Fibroblast of skin of abdomen (primary cell): ENCODE results near the gene LRRC27.

Source experiments
- DNase-seq: peaks from one replicate; pipeline ENCODE4 v3.0.0-alpha.2; 2013

The LRRC27 gene

DNA sequence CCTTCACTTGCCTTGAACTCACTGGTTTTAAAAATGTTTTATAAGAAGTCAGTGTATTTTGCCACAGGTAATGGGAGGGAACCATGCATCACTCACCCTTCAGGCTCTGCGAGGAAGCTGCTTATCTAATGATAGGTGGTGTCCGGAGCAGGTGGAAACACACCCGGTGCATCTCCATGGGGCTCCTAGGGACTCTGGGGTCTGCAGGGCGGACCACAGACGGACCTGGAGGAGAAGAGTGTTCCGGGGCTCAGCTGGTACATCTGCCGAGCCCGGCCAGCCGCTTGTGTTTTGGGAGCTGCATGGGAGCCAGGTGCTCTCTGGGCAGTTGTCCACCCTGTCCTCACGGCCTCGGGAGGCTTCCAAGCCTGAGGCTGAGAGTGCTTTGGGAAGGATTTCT is 7.3 kb downstream of the LRRC27 start:
- no peak for DNase-seq

DNA sequence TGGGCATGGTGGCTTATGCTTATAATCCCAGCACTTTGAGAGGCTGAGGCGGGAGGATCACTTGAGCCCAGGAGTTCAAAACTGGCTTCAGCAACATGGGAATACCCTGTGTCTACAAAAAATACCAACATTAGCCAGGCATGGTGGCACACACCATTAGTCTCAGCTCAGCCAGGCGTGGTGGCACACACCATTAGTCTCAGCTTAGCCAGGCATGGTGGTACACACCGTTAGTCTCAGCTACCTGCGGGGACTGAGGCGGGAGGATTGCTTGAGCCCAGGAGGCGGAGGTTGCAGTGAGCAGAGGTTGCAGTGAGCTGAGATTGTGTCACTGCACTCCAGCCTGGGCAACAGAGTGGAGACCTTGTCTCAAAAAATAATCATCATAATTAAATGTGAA is 9.0 kb downstream of the LRRC27 start:
- DNase-seq = no peak

DNA sequence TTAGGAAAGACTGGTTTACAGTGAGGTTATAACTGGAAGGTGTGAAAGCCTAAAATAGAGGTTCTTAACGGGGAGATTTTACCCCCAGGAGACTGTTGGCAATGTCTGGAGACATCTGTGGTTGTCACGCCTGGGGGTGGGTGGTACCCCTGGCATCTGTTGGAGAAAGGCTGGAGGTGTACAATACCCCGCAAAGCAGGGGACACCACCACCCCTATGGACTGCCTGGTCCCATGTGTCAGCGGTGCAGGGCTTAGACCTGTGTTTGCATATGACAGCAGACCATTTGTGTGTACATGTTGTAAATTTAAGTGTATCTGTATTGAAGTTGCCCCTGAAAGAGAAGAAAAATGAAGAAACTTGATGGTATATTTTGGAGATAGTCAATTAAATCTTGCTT is 9.8 kb downstream of the LRRC27 start:
- no peak for DNase-seq

DNA sequence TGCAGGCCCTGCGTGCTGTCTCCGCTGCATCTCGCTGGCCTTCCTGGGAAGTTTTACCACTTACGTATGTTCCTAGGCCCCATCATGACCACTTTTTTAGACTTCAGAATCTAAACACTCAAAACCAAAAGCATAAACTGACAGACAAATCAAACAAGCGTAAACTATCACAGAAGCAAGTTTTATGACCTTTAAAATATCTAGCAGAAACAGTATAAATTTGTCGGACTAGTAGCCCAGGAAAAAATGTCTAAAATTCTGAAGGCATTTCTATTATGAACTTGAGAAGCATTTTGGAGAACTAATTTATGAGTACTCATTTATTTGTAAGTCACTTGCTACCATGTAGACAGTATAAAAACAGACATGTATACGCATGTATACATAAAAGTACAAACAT is 10.6 kb downstream of the LRRC27 start:
- no peak for DNase-seq

DNA sequence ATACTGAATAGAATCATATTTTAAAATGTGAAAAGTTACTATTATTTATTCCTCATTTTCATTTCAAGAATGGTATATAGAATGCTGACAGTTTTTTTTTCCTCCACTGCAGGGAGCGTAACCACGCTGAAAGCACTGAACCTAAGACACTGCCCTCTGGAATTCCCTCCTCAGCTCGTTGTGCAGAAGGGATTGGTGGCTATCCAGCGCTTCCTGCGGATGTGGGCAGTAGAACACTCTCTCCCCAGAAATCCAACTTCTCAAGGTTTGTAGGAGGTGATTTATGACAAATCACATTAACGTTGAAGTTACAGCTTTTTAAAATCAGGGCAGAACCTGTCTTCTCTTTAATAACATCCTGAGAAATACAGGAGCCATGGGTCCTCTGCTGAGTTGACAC is 12.4 kb downstream of the LRRC27 start:
- DNase-seq = no peak

DNA sequence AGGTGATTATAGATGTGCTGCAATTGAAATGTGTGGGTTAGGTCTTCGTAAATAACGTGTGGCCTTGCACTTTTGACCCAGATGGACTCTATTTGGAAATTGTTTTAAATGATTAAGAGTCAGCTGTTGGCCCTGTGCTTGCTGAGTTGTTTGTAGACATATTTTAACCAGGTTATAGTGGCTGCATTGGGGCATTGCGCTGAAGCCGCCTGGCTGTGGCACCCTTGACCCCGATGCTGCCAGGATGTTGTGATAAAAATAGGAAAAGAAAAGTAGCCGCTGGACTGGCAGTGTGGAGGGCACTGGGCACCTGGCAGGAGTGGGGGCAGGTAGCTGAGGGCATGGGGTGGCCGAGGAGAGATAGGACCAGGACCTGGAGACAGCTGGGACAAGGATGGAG is 13.4 kb downstream of the LRRC27 start:
- DNase-seq = no peak

DNA sequence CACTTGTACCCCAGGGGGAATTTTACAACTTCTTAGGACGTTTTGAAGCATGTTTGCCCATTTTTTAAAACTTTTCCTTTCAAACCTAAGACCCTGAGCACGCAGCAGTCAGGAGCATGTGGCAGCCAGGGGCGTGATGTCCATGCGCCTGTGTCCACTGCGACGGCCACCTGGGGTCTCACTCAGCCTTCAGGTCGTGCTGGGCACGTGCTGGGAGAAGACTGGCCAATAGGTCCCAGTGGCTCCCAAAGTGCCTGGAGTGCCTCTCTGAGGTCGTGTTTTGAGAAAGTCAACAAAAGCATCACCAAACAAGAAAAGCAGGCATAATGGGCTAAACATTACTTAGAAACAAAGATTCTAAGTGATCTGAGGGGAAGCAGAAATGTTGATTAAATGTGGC is 14.8 kb downstream of the LRRC27 start:
- no peak for DNase-seq

DNA sequence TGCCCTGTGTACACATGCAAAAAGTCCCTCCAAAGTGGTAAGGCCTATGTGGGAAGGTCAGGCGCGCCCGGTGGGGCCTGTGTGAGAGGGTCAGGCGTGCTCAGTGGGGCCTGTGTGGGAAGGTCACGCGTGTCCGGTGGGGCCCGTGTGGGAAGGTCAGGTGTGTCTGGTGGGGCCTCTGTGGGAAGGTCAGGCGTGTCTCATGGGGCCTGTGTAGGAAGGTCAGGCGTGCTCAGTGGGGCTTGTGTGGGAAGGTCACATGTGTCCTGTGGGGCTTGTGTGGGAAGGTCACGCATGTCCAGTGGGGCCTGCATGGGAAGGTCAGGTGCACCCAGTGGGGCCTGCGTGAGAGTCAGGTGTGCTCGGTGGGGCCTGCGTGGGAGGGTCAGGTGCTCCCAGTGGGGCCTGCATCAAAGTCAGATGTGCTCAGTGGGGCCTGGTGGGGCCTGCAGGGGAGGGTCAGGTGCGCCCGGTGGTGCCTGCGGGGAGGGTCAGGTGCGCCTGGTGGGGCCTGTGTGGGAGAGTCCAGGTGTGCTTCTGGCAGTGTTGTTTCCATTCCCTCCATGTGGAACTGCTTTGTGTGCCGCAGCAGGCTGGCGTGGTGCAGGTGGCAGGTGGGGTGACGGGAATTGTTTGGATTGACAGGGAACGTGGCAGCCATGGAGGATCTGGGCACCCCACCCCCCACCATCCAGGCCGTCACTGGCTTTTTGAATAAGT is 15.4 kb downstream of the LRRC27 start:
- DNase-seq = no peak

DNA sequence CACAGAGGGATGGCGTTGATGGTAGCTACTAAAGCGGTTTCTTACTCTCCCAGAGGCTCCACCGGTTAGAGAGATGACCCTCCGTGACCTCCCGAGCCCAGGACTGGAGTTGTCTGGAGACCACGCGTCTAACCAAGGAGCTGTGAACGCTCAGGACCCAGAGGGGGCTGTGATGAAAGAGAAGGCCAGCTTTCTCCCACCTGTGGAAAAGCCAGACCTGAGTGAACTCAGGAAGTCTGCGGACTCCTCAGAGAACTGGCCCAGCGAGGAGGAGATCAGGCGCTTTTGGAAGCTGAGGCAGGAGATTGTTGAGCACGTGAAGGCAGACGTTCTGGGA is 15.9 kb downstream of the LRRC27 start:
- no peak for DNase-seq

DNA sequence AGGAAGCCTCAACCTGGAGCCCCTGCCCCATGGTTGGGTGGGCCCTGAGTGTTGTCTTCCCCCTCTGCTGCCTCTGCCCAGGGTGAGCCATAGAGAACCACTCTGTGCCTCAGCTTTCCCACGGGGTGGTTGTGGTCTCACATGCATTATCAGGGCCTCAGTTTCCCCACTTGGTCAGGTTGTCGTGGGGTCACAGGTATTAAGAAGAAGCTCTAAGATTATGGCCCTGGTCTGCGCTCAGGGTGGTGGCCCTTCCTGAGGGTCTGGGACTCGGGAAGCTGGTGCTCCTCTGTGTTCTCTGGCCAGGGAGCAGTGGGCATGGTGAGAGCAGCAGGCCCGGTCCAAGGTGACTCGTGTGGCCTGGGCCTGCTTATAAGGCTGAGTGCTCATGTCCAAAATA is 17.8 kb downstream of the LRRC27 start:
- DNase-seq = no peak

DNA sequence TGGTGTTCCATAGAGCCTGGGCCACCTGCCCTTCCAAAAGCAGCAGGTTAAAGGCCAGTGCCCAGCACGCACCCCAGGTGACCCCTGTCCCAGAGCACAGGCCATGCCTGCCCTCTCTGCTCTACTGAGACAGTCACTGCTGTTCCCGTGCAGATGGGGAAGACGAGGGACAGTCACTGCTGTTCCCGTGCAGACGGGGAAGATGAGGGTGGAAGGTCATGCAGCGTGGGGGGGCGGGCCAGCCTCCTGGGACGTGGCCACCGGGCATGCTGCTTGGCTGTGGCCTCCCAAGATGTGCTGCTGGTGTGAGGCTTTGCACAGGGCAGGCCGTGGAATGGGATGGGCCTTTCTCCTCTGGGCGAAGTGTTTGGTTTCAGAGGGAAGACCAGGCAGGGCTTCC is 18.4 kb downstream of the LRRC27 start:
- no peak for DNase-seq

DNA sequence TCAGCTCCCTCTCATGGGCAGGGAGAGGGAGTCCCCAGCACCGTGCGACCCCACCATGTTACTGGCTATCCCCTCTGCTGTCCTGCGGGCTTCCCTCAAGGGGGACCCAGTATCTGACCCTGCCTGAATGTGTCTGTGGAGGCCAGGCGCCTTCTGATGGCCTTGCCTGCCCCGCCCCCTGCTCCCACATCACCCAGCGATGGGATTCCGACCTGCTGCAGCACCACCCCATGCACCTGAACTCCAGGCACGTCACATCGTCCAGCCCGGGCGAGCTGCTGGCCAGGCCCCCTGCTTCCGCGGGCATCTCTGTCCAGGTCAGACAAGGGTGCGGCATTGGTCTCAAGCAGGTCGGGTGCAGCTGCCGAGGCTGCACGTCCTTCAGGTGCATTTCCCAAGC is 19.0 kb downstream of the LRRC27 start:
- DNase-seq = no peak

DNA sequence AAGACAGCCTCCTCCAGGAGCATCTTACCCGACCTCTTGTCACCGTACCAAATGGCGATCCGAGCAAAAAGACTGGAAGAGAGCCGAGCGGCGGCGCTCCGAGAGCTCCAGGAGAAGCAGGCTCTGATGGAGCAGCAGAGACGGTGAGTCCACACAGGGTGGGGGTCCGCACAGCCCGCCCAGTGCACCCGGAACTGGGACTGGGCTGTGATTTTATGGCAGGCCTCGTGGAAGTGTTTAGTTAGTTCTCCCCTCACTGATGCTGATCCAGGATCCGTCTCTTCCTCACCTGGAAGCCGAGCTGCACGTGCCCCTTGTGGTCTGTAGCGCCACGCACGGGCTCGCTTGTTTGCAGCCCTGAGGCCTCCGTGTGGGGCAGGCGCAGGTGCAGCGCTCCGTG is 19.6 kb downstream of the LRRC27 start:
- no peak for DNase-seq

DNA sequence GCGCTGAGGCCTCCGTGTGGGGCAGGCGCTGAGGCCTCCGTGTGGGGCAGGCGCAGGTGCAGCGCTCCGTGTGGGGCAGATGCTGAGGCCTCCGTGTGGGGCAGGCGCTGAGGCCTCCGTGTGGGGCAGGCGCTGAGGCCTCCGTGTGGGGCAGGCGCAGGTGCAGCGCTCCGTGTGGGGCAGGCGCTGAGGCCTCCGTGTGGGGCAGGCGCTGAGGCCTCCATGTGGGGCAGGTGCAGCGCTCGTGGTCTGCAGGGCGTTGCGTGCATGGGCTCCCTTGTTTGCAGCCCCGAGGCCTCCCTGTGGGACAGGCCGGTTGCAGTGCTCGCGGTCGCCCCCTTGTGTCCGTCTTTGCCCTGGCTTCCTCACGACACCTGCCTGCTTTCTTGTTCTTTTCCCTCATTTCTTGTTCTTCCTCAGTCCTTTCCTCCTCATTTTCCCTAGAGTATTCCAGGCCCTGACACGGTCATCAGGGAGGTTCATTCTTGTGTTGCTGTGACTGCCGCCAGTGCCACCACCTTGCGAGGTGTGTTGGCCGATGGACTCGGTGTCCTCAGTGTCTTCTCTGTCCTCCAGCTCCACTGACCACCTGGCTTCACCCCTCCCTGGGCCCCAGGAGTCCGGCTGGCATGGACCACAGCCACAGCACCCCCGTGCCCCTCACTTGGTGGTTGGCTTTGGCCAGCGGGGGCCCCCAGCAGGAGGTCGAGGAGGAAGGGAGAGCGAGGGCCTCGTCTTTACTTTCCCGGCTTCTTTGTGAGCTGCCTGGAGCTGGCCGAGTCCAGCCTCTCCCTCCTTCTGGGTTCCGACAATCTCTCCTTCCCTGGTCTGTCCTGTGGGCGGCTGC is 20.7 kb downstream of the LRRC27 start:
- DNase-seq = peak; percentile 29

DNA sequence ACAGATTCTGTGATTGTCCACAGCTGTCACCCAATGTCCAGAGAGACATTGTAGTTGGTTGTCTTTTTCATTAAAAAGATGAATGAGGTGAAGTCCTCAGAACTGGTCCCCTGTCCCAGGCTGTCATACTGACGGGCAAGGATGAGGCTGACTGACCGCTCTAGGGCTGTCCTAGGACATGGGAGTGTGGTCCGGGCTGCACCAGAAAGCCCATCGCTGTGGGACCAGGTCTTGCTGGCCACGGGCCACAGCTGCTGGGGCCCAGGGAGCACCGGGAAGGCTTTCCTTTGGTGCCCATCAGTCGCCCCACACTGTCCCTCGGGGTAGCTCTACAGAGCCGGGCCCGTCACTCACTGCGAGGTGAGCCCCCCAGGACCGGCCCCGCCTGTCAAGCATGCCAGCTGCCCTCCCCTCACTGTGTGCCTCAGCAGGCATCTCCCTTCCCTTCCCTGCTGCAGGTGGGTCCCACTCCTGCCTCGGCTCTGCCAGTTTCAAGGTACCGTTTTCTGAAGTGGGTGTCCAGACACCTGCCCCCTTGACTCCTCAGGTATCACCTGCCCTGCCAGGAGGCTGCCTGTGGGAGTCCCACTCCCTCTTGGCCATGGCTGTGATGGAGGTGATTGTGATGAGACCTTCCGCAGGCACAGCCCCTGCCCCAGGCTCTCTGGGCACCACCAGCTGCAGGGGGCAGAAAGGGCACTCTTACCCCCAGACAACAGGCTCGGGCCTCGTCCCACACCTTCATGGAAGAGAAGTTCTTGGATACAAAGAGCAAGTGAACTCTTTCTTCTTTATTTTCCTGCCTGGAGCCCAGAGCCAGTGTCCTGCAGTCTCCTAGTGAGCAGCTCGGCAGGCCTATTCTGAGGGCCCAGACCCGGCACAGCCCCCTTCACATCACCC is 21.7 kb downstream of the LRRC27 start:
- no peak for DNase-seq

DNA sequence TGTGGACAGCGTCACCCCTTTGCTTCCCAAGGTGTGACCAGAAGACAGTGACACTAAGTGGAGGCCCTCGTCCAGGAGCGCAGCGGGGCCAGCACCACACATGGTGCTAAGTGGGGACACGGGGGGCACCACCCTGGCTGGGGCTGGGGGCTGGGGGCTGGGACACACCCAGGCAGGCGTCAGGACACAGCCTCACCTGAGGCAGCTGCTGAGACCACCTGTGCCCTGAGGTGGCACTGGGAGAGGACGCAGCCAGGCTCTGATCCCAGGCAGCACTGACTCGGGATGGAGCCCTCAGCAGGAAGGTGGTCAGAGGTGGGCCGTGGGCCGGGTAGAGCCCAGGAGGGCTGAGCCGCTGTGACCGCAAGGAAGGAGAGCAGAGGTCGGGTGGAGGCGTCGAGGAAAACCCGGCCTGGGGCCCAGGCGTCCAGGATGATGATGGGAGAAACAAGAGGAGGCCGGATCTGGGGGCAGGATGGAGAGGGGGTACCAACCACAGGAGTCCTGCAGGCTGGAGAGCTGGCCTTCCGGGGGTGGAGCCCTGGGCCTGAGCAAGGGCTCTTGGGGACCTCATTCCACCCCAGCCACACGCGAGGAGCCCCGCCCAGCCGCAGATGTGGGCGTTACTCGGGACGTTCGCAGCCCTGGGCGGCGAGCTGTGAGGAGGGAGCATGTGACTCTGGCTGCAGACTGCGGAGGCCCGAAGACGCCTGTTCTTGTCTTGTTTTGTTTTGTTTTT is 22.5 kb downstream of the LRRC27 start:
- DNase-seq = no peak

DNA sequence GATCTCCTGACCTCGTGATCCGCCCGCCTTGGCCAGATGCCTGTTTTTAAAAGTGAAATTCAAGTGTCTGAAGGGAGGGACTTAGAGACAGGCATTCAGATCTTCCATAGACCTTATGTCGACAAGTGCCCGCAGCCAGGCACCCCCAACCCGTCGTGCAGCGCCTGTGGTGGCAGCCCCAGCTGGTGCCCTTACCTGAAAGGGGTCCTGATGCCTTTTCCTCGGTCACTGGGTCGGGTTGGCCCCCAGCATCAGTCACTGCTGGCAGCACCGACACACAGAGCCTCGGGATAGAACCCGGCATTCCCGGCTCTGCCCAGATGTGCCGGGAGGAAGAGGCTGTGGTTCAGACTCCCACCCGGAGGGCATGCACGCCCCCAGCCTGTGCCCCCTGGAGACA is 23.3 kb downstream of the LRRC27 start:
- no peak for DNase-seq

DNA sequence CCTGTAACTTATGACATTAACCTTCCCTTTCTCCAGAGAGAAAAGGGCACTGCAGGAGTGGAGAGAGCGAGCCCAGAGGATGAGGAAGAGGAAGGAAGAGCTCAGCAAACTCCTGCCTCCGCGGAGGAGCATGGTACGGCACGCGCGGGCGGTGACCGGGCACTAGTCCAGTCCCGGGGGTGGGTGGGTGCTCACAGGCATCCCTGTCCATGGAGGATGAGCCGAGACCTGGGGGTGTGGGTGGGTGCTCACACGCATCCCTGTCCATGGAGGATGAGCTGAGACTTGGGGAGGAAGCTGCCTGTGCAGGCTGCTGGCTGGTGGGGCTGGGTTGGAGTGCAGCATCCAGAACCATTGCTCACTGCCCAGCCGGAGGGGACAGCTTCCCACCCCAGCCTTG is 23.8 kb downstream of the LRRC27 start:
- DNase-seq = no peak

DNA sequence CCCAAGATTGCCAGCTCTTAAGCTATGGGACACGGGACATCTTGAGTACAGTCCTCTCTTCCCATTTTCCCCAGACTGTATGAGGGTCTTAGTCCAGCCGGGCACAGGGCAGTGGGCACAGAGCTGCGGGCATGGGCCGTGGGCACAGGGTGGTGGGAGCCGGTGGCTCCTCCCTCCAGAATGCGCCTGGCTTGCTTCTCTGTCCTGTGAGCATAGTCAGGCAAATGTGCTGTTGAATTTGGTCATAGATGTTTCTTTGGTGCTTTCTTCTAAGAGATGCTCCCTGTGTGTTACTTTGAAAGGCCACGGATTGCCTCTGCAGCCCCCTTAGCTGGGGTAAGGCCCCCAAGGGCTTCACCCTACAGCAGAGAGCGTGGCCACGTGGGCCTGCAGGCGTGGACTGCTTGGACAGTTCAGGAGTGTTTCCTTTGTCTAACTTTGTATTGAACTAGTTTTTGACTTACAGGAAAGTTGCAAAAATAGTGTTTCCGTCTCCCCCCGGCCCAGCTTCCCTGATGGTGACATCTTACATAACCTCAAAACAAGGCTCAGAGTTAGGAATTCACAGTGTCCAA is 24.7 kb downstream of the LRRC27 start:
- DNase-seq = no peak

DNA sequence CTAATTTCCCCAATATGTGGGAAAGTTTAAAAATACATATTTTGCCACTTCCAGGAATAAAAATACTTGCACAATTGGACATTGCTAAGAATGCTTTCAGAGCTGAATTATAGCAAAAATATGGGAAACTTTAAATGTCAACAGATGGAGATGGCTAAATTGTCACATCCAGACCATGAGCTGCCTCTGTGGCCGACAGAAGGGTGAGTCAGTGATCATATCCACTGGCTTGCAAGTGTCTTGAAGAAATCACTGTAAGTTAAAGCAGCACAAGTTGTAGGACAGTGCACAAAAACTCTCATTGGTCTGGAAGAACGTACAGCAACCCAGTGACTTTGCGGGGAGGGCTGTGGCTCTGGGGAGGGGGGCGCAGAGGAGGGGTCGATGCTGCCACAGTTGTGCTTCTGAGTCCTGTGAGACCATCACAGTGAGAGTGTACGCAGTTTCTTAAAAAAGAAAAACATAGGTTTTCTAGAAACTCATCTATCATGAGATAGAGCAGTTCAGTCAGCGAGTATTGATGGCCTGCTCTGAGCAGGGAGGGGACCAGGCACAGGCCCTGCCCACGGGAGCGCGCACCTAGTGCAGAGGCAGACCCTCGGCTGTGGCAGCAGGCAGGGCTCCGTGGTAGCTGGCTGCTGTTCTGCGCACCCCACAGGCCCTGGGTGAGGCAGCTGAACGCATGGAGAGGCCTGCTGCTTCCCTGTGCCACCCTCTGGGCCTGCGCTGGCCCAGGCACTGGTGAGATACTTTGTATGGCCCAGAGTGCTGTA is 25.5 kb downstream of the LRRC27 start:
- no peak for DNase-seq

DNA sequence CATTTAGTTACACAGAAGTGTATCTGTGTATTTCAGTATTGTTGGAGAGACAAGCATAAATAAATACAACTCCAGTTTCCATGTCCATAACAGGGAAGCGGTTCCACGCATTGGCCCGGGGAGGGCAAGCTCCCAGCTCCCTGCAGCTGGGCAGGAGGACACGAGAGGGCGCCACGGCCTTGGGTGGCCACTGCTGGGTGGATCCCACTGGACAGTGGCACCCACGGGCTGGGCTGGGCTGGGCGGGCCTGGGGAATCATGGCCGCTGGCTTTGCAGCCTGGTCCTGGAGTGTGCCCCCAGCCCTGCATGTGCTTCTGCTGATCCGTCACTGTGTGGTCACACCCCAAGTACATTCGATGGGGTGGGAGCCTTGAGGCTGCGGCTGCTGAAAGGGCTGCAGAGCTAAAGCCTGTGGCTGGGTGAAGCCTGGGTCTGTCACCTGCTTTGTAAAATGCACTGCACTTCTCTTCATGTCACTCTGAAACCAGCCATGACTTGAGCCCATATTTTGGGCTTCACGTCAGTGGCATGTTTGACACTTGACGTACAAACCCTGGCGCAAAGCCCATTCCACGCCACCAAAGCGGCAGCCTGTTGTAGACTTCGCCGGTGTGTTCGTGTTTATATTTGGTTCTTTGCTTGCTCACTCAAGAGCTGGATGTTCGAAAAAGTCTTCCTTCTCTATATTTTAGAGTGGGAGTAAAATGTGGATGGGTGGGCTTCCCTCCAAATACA is 27.5 kb downstream of the LRRC27 start:
- DNase-seq = no peak
